GM23338 (cell line): Measurements from ENCODE around the gene LMOD1. TPM values are rescaled to one million over a fixed set of nuclear protein-coding genes. Genes with fewer than 3 reads are reported as not detected.

ENCODE experiments used
- EZH2 ChIP-seq: fragments of 200-600 bp; sonication (generic); IDR thresholded peaks from one replicate; pipeline ENCODE4 v1.8.0; 2017; ENCODE audit warnings: antibody characterized with exemption, mild to moderate bottlenecking, low read depth; ENCODE audit not compliant: unreplicated experiment
- EZH2phosphoT487 ChIP-seq: fragments of 200-600 bp; sonication (generic); IDR thresholded peaks from one replicate; pipeline ENCODE4 v1.8.1; 2018; ENCODE audit warnings: antibody characterized with exemption; ENCODE audit not compliant: unreplicated experiment
- JUNB ChIP-seq: IDR thresholded peaks from one replicate; pipeline ENCODE4 v1.6.1; 2016; ENCODE audit warnings: antibody characterized with exemption; ENCODE audit not compliant: unreplicated experiment
- NANOG ChIP-seq: IDR thresholded peaks from 2 replicates; pipeline ENCODE4 v1.6.1; 2016; ENCODE audit warnings: antibody characterized with exemption, borderline replicate concordance
- STAT1 ChIP-seq: IDR thresholded peaks from one replicate; pipeline ENCODE4 v1.6.1; 2016; ENCODE audit warnings: antibody characterized with exemption; ENCODE audit not compliant: unreplicated experiment
- ZNF462 ChIP-seq: fragments of 250-450 bp; sonication (Bioruptor Pico); IDR thresholded peaks from 2 replicates; pipeline ENCODE4 v1.5.0; 2020; ENCODE audit warnings: mild to moderate bottlenecking, moderate library complexity
- polyA plus RNA-seq: library from polyadenylated mRNA; unstranded; fragments of >200 nt; fragmentation: Nextera tagmentation; extraction: Ambion mirVana; gene quantifications from 2 replicates; pipeline ENCODE4 v1.2.1, GENCODE V29; 2016
- total RNA-seq: library from RNA; depleted of rRNA; stranded (reverse); fragments of >200 nt; shearing (Covaris generic); gene quantifications from 2 replicates; pipeline ENCODE4 v1.2.3, GENCODE V29; 2014
- TF ChIP-seq, protein P1 (sequence below): IDR thresholded peaks from one replicate; pipeline ENCODE4 v1.6.1; 2018; ENCODE audit warnings: antibody characterized with exemption; ENCODE audit not compliant: unreplicated experiment

The LMOD1 gene
- total and polyA plus RNA-seq, 2 experiments from 2014 or later, result 0.74 to 1.7 TPM

- TF ChIP-seq ZNF462 (CRISPR knock-in tag) (no peak), EZH2phosphoT487 (no peak), NANOG (no peak), EZH2 (no peak), JUNB (no peak), STAT1 (no peak)
- TF ChIP-seq, protein P1, sequence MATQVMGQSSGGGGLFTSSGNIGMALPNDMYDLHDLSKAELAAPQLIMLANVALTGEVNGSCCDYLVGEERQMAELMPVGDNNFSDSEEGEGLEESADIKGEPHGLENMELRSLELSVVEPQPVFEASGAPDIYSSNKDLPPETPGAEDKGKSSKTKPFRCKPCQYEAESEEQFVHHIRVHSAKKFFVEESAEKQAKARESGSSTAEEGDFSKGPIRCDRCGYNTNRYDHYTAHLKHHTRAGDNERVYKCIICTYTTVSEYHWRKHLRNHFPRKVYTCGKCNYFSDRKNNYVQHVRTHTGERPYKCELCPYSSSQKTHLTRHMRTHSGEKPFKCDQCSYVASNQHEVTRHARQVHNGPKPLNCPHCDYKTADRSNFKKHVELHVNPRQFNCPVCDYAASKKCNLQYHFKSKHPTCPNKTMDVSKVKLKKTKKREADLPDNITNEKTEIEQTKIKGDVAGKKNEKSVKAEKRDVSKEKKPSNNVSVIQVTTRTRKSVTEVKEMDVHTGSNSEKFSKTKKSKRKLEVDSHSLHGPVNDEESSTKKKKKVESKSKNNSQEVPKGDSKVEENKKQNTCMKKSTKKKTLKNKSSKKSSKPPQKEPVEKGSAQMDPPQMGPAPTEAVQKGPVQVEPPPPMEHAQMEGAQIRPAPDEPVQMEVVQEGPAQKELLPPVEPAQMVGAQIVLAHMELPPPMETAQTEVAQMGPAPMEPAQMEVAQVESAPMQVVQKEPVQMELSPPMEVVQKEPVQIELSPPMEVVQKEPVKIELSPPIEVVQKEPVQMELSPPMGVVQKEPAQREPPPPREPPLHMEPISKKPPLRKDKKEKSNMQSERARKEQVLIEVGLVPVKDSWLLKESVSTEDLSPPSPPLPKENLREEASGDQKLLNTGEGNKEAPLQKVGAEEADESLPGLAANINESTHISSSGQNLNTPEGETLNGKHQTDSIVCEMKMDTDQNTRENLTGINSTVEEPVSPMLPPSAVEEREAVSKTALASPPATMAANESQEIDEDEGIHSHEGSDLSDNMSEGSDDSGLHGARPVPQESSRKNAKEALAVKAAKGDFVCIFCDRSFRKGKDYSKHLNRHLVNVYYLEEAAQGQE, result no peak
Measured at GRCh38 chr1:201889090-201889968, 57.0 kb downstream of the LMOD1 start (continued).
